Measurements from ENCODE around the gene NBAS.
"Not testable (repeated sequence)": the region's sequence is repeated elsewhere in the genome, so short reads cannot be mapped to it uniquely, and the experiment has no call there.

Gene NBAS

GRCh38 chr2:15543053-15543452, 18.1 kb downstream of the NBAS start:
- H3K9ac ChIP-seq (ENCODE audit: low read depth, low read length) = no peak overlapping the region
- H3K27me3 ChIP-seq (ENCODE audit: control insufficient read depth, insufficient read depth, low read length) = no peaks in the 10 kb centered on the region
- no peaks in the 10 kb centered on the region for H3K4me1 ChIP-seq (ENCODE audit: control insufficient read depth, insufficient read depth, low read length)
- no peak overlapping the region for H3K27ac ChIP-seq (ENCODE audit: low read depth, low read length)
- H3K9me3 ChIP-seq (ENCODE audit: control insufficient read depth, insufficient read depth, low read length) = no peaks in the 10 kb centered on the region; the same call in 1 of the 2 replicates
- H3K36me3 ChIP-seq (ENCODE audit: control insufficient read depth, insufficient read depth, low read length) = no peaks in the 10 kb centered on the region
- H3K4me3 ChIP-seq (ENCODE audit: low read depth, low read length) = no peak overlapping the region

DNA sequence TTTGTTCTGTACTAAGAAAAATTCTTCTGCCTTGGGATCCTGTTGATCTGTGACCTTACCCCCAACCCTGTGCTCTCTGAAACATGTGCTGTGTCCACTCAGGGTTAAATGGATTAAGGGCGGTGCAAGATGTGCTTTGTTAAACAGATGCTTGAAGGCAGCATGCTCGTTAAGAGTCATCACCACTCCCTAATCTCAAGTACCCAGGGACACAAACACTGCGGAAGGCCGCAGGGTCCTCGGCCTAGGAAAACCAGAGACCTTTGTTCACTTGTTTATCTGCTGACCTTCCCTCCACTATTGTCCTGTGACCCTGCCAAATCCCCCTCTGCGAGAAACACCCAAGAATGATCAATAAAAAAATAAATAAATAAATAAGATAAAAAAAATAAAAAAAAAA, 18.9 kb downstream of the NBAS start:
- not testable (repeated sequence) for H3K27me3 ChIP-seq (ENCODE audit: control insufficient read depth, insufficient read depth, low read length); H3K4me3 ChIP-seq (ENCODE audit: low read depth, low read length); H3K27ac ChIP-seq (ENCODE audit: low read depth, low read length); H3K4me1 ChIP-seq (ENCODE audit: control insufficient read depth, insufficient read depth, low read length); H3K36me3 ChIP-seq (ENCODE audit: control insufficient read depth, insufficient read depth, low read length); H3K9ac ChIP-seq (ENCODE audit: low read depth, low read length); H3K9me3 ChIP-seq (ENCODE audit: control insufficient read depth, insufficient read depth, low read length)

DNA sequence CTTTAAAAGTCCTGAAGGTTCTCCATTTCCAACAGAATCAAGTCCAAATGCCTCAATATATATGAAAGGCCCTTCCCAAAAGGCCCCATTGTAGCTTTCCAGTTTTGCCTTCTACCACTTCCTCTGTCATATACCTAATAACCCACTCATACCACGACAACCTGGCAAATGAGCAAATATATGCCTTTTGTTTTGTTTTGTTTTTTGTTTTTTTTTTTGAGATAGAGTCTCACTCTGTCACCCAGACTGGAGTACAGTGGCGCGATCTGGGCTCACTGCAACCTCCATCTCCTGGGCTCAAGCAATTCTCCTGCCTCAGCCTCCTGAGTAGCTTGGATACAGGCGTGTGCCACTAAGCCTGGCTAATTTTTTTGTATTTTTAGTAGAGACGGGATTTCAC, 20.6 kb downstream of the NBAS start:
- H3K27ac ChIP-seq (ENCODE audit: low read depth, low read length); H3K27me3 ChIP-seq (ENCODE audit: control insufficient read depth, insufficient read depth, low read length); H3K4me3 ChIP-seq (ENCODE audit: low read depth, low read length): not testable (repeated sequence)

DNA sequence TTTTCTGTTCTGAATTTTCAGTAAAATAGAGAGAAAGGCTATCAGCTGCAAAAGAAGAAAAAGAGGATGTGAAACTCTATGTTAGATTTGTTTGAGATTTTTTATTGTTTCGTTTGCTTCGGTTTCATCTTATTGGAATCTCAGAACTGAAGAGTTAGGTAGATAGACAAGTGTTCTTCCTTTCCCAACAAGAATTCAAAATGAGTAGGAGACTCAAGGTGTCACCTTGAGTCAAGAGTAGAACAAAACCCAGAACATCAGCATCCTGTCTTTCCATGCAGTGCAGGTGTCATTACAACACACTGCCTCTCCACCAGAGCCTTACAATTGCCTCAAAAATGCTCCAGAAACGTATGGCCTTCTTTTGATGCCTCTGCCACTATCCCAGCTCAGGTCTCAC, 21.1 kb downstream of the NBAS start:
- H3K9me3 ChIP-seq (ENCODE audit: control insufficient read depth, insufficient read depth, low read length) = no peaks in the 10 kb centered on the region; the same call in 1 of the 2 replicates
- no peak overlapping the region for H3K4me3 ChIP-seq (ENCODE audit: low read depth, low read length)
- no peaks in the 10 kb centered on the region for H3K27me3 ChIP-seq (ENCODE audit: control insufficient read depth, insufficient read depth, low read length)
- H3K4me1 ChIP-seq (ENCODE audit: control insufficient read depth, insufficient read depth, low read length) = no peaks in the 10 kb centered on the region
- no peak overlapping the region for H3K27ac ChIP-seq (ENCODE audit: low read depth, low read length)
- H3K36me3 ChIP-seq (ENCODE audit: control insufficient read depth, insufficient read depth, low read length) = no peaks in the 10 kb centered on the region
- no peak overlapping the region for H3K9ac ChIP-seq (ENCODE audit: low read depth, low read length)

More for the DNA sequence above, 20.6 kb downstream of the NBAS start:
- H3K4me1 ChIP-seq (ENCODE audit: control insufficient read depth, insufficient read depth, low read length); H3K9ac ChIP-seq (ENCODE audit: low read depth, low read length); H3K9me3 ChIP-seq (ENCODE audit: control insufficient read depth, insufficient read depth, low read length); H3K36me3 ChIP-seq (ENCODE audit: control insufficient read depth, insufficient read depth, low read length): not testable (repeated sequence)

- H3K9ac ChIP-seq (ENCODE audit: low read depth, low read length) = no peak overlapping the region
- no peaks in the 10 kb centered on the region for H3K27me3 ChIP-seq (ENCODE audit: control insufficient read depth, insufficient read depth, low read length)
- peaks cover 8% of the 10 kb centered on the region; the same call in 1 of the 2 replicates for H3K36me3 ChIP-seq (ENCODE audit: control insufficient read depth, insufficient read depth, low read length)
- no peaks in the 10 kb centered on the region for H3K4me1 ChIP-seq (ENCODE audit: control insufficient read depth, insufficient read depth, low read length)
- no peak overlapping the region for H3K27ac ChIP-seq (ENCODE audit: low read depth, low read length)
- H3K9me3 ChIP-seq (ENCODE audit: control insufficient read depth, insufficient read depth, low read length) = no peaks in the 10 kb centered on the region; the same call in 1 of the 2 replicates
- H3K4me3 ChIP-seq (ENCODE audit: low read depth, low read length) = no peak overlapping the region
Observed at GRCh38 chr2:15538792-15539191, 22.3 kb downstream of the NBAS start.

- no peak overlapping the region for H3K27ac ChIP-seq (ENCODE audit: low read depth, low read length)
- peaks cover 16% of the 10 kb centered on the region for H3K36me3 ChIP-seq (ENCODE audit: control insufficient read depth, insufficient read depth, low read length)
- no peak overlapping the region for H3K9ac ChIP-seq (ENCODE audit: low read depth, low read length)
Observed at GRCh38 chr2:15533860-15534480, 27.2 kb downstream of the NBAS start.

DNA sequence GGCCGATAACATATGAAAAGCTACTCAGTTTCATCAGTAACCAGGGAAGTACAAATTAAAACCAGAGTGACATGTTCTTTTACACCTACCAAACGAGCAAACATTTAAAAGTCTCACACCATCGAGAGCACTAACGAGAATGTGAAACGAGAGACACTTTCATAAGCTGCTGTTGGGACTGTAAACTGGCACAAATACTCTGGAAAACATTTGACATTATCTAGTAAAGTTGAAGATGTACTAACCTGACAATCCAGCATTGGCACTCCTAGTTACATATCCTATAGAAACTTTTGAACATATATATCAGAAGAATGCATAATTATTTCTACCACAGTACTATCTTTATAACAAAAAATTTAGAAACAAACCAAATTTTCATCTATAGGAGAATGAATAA, 28.1 kb downstream of the NBAS start:
- Histone ChIP-seq H3K4me1 (ENCODE audit: control insufficient read depth, insufficient read depth, low read length) (no peaks in the 10 kb centered on the region), H3K9ac (ENCODE audit: low read depth, low read length) (no peak overlapping the region), H3K4me3 (ENCODE audit: low read depth, low read length) (no peak overlapping the region), H3K36me3 (ENCODE audit: control insufficient read depth, insufficient read depth, low read length) (peaks cover 16% of the 10 kb centered on the region), H3K27ac (ENCODE audit: low read depth, low read length) (no peak overlapping the region), H3K27me3 (ENCODE audit: control insufficient read depth, insufficient read depth, low read length) (no peaks in the 10 kb centered on the region), H3K9me3 (ENCODE audit: control insufficient read depth, insufficient read depth, low read length) (no peaks in the 10 kb centered on the region)

More at GRCh38 chr2:15533860-15534480, 27.2 kb downstream of the NBAS start:
- Histone ChIP-seq H3K9me3 (ENCODE audit: control insufficient read depth, insufficient read depth, low read length) (no peaks in the 10 kb centered on the region), H3K4me1 (ENCODE audit: control insufficient read depth, insufficient read depth, low read length) (no peaks in the 10 kb centered on the region), H3K4me3 (ENCODE audit: low read depth, low read length) (no peak overlapping the region), H3K27me3 (ENCODE audit: control insufficient read depth, insufficient read depth, low read length) (no peaks in the 10 kb centered on the region)

- Histone ChIP-seq H3K9ac (ENCODE audit: low read depth, low read length) (no peak overlapping the region), H3K36me3 (ENCODE audit: control insufficient read depth, insufficient read depth, low read length) (peaks cover 16% of the 10 kb centered on the region), H3K4me1 (ENCODE audit: control insufficient read depth, insufficient read depth, low read length) (no peaks in the 10 kb centered on the region), H3K27ac (ENCODE audit: low read depth, low read length) (no peak overlapping the region), H3K4me3 (ENCODE audit: low read depth, low read length) (no peak overlapping the region), H3K9me3 (ENCODE audit: control insufficient read depth, insufficient read depth, low read length) (no peaks in the 10 kb centered on the region), H3K27me3 (ENCODE audit: control insufficient read depth, insufficient read depth, low read length) (no peaks in the 10 kb centered on the region)
Observed at GRCh38 chr2:15531095-15531854, 29.9 kb downstream of the NBAS start.

DNA sequence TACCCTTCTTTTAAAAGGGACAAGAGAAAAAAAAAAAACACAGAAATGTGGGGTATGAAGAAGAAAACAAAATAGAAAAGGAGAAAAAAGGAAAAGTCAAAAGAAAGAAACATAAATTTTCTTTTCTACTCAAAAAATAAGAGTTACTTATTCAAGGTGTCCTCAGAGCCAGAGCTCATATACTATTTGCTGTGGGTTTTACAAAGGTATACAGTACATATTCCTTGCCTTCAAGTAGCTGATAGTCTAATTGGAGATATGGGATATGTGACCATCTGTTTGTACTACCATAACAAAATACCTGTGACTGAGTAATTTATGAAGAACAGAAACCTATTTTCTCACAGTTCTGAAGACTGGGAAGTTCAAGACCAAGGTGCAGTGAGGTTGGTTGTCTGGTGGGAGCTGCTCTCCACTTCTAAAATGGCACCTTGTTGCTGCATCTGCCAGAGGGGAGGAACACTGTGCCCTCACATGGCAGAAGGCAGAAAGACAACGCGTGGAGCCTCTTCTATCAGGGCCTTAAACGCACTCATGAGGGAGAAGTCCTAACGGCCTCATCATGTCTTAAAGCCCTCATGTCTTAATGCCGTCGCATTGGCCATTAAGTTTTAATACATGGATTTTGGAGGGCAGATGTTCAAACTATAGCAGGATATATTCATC, 33.9 kb downstream of the NBAS start:
- H3K9ac ChIP-seq (ENCODE audit: low read depth, low read length) = no peak overlapping the region
- no peak overlapping the region for H3K4me3 ChIP-seq (ENCODE audit: low read depth, low read length)
- no peaks in the 10 kb centered on the region for H3K36me3 ChIP-seq (ENCODE audit: control insufficient read depth, insufficient read depth, low read length)
- H3K27me3 ChIP-seq (ENCODE audit: control insufficient read depth, insufficient read depth, low read length) = no peaks in the 10 kb centered on the region
- H3K4me1 ChIP-seq (ENCODE audit: control insufficient read depth, insufficient read depth, low read length) = no peaks in the 10 kb centered on the region
- H3K9me3 ChIP-seq (ENCODE audit: control insufficient read depth, insufficient read depth, low read length) = no peaks in the 10 kb centered on the region
- H3K27ac ChIP-seq (ENCODE audit: low read depth, low read length) = no peak overlapping the region

GRCh38 chr2:15521641-15522181, 39.4 kb downstream of the NBAS start:
- no peaks in the 10 kb centered on the region for H3K36me3 ChIP-seq (ENCODE audit: control insufficient read depth, insufficient read depth, low read length)

GRCh38 chr2:15520346-15520745, 40.8 kb downstream of the NBAS start:
- H3K4me3 ChIP-seq (ENCODE audit: low read depth, low read length) = no peak overlapping the region
- no peak overlapping the region for H3K27ac ChIP-seq (ENCODE audit: low read depth, low read length)
- no peaks in the 10 kb centered on the region for H3K4me1 ChIP-seq (ENCODE audit: control insufficient read depth, insufficient read depth, low read length)
- H3K36me3 ChIP-seq (ENCODE audit: control insufficient read depth, insufficient read depth, low read length) = no peaks in the 10 kb centered on the region
- no peaks in the 10 kb centered on the region for H3K9me3 ChIP-seq (ENCODE audit: control insufficient read depth, insufficient read depth, low read length)
- no peaks in the 10 kb centered on the region for H3K27me3 ChIP-seq (ENCODE audit: control insufficient read depth, insufficient read depth, low read length)
- no peak overlapping the region for H3K9ac ChIP-seq (ENCODE audit: low read depth, low read length)

More at GRCh38 chr2:15521641-15522181, 39.4 kb downstream of the NBAS start:
- Histone ChIP-seq H3K9ac (ENCODE audit: low read depth, low read length) (no peak overlapping the region), H3K27ac (ENCODE audit: low read depth, low read length) (no peak overlapping the region), H3K27me3 (ENCODE audit: control insufficient read depth, insufficient read depth, low read length) (no peaks in the 10 kb centered on the region), H3K4me3 (ENCODE audit: low read depth, low read length) (no peak overlapping the region), H3K9me3 (ENCODE audit: control insufficient read depth, insufficient read depth, low read length) (no peaks in the 10 kb centered on the region), H3K4me1 (ENCODE audit: control insufficient read depth, insufficient read depth, low read length) (no peaks in the 10 kb centered on the region)
